Measurements from ENCODE around the gene SLC16A5.
"Not testable (repeated sequence)": the region's sequence is repeated elsewhere in the genome, so short reads cannot be mapped to it uniquely, and the experiment has no call there.

The SLC16A5 gene

DNA sequence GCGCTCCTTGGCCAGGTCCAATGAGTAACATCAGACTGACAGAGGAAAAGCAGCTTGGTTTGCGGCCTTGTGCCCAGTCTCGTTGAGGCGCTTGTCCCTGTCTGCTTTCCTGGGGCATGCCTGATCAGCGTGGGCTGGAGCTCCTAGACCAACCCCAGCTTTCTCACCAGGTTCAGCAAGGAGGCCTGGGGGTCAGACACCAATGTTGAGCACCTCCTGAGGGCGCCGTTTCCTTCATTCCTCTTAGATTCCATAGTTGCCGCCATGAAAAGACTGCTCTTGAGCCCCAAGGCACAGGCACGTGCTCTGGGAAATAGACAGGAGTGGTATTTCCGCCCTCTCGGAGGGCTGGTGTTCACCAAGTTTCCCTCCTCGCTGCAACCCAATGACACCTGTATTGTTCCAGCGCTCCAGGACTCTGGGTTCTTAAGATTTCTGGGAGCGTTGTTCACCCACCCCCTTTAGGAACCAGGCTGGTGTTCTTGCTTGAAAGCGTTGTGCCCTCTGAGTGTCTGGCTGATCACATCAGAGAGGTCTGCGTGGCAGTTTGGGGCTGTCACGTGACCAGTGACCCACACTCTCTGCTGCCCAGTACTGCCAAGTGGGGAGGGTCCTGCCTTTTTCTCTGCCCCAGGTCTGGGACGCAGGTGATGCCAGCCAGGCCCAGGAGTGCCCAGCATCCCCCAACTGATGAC lies 22.7 kb upstream of the SLC16A5 start:
- DNase-seq = no peak

DNA sequence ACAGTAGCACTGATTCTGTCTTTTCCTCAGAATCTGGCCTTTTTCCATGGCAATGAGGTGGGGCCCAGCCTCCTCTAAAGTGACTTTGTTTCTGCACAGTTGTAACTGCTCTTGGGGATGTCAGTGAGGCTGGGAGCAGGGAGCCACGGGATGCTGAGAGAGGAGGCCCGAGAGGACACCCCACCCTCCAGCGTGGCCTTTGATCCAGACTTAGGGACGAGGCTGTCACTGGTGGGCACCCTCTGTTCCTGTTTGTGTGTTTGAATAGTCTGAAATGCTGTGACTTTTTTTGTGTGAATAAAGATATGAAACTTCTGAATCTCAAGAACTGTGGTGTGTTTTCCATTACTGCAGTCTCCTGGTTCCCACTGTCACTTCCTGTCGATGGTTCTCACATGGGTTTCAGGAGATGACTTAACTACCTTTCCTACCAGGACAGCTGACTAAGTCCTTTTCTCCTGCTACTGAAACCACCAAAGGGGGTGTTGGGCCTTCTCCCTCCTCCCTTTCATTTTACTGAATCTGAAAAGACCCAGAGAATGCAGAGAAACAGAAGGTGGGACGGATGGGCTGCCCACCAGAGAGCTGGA lies 22.1 kb upstream of the SLC16A5 start:
- no peak for DNase-seq

DNA sequence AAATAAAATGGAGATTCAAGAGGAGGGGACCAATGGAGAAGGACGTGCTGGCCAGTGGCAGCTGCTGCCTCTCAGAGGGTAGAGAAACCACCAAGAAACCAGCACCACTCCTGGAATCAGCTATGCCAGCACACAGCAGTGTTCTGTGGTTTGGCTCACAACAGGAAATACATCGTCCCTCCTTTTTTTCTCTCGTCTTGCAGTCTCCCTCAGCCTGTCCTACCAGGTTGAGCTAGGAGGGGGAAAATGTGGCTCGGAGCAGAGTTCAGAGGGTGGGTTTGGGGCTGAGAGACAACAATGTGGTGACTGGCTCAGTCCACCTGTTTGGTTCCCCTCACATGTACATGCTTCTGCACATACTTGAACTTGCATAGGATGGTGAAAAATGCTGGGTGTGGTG lies 19.9 kb upstream of the SLC16A5 start:
- DNase-seq = no peak

DNA sequence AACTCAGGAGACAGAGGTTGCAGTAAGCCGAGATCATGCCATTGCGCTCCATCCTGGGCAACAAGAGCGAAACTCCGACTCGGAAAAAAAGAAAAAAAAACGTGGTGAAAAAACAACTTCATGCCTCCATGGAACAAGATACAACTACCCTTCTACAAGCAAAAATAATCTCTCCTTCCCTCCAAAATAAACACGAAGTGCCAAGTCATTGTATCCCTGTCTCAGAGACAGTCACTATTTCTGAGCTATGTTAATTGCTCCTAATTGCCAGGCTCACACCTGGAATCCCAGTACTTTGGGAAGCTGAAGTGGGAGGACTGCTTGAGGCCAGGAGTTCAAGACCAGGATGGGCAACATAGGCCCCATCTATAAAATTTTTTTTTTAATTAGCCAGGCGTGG lies 19.0 kb upstream of the SLC16A5 start:
- no peak for DNase-seq

DNA sequence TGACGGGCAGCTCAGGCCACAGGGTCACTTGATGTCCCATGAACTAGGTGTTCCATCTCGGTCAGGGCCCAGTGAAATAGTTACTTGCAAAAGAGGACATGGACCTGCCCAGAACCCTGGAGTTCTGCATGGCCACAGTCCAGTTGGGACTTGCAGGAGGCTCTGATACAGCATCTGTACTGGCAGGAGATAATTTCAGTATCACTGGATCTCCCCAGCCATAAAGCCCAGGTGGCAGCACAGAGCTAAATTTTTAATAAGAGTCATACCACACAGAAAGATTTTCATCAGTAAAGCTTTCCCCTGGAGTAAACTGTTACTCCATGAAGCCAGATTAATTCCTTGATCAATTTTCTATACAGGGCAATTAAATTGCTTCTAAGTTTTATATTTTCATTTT lies 18.0 kb upstream of the SLC16A5 start:
- DNase-seq = no peak

DNA sequence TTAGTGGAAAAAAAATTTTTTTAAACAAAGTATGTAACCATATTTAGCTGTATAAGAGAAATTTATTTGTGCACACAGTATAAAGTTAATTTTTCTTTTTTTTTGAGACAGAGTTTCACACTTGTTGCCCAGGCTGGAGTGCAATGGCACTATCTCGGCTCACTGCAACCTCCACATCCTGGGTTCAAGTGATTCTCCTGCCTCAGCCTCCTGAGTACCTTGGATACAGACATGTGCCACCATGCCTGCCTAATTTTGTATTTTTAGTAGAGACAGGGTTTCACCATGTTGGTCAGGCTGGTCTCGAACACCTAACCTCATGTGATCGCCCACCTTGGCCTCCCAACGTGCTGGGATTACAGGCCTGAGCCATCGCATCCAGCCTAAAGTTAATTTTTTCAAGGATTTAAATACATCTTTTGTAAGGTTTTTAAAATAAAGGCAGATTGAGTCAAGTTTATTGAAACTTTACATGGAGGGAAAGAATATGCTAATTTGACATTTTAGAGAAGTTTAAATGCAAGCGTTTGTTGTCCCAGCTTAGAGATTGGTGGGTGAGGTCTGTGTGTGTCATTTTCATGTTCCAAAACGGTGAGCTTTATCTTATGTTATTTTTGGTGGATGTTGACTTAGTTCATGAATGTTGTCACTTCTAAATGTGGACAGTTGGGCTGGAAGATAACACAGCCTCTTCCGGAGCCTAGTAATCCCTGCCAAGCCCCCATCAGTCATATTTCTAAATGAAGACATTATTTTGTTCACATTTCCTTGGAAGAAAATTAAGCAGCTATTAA lies 16.1 kb upstream of the SLC16A5 start:
- DNase-seq = not testable (repeated sequence)

DNA sequence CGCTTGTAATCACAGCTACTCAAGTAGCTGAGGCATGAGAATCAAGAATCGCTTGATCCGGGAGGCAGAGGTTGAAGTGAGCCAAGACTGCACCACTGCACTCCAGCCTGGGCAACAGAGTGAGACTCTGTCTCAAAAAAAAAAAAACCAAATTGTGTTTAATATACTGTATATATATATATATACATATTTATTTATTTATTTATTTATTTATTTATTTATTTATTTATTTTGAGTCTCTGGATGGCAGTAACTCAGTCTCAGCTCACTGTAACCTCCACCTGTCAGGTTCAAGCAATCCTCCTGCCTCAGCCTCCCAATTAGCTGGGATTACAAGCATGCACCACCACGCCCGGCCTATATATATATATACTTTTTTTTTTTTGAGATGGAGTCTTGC lies 14.8 kb upstream of the SLC16A5 start:
- DNase-seq = not testable (repeated sequence)

DNA sequence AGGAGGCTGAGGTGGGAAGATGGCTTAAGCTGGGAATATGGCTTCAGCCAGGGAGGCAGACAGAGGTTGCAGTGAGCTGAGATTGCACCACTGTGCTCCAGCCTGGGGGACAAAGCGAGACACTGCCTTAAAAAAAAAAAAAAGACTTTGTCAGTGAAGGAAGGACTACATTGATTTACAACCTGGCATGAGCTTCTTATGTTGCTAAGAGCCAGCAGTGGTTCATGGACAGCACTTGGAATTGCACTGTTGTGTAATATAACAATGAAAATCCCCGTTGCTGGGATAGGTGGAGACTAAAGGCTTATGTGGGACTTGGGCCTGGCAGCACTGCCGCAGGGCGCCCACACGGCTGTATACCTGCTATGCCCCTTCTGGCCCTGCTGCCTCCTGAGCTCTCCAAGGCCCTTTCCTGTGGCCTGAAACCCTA lies 14.1 kb upstream of the SLC16A5 start:
- no peak for DNase-seq

DNA sequence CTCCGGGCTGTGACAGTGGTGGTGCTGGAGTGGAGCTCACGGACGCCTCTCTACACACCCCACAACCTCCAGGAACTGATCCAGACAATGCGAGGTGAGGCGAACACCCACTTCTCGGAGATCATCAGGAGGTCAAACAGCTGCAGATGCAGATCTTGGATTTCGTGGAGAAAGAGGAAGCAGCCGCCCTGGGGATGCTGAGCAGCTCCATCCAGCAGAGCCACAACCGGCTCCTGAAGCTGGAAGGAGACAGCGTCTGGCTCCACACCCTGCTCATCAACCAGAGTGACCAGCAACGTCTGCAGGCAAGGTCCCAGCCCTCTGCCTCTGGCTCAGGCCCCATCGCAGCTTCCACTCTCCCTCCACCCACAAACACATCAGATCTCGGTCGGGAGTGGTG lies 13.2 kb upstream of the SLC16A5 start:
- DNase-seq = no peak

DNA sequence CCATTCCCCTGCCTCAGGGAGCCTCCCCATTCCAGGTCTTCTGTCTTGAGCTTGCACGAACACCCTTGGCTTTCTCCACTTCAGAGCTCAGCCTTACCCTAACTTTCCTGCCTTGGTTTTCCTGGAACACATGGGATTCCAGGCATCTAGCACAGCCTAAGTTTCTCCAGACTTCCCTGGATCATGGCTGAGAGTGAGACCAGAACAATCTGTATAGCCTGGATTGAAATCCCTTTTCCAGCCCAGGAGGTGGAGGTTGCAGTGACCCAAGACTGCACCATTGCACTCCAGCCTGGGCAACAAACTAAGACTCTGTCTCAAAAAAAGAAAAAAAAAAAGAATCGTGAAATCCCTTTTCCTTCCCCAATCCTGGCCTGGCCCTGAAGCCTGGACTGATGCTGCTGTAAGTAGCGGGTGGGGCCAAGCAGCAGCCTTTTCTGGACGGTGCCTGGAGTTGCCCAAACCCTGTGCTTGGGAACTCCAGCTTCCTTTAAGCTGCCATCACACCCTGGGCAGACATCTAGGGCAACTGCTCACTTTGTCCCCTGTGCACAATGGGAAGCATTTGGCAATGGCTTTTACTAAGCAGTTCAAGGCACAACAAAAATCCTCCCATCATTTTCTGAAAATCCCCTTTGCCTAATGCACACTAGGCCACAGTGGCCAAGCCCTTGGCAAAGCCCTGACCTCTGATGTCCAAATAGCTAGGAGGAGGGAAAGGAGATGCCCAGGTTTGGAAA lies 12.0 kb upstream of the SLC16A5 start:
- DNase-seq = no peak

DNA sequence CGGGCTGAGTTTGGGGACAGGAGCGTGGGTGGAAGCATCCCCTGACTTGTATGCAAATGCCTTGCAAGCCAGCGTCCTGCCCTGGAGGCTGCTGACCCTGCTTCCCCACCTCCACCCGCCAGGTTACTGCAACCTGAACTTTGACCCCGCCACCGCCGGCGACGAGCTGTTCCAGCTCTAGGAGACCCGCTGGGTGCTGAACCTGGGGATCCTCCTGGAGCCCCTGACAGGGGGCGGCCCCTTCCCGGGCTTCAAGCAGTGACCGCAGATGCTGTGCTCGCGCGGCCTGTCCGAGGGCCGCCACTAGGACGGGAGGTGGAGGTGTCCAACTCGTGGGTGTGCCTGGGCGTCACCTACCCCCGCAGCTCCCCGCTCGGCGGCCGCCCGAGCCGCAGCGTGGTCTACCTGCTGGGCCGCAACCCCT lies 10.7 kb upstream of the SLC16A5 start:
- no peak for DNase-seq

DNA sequence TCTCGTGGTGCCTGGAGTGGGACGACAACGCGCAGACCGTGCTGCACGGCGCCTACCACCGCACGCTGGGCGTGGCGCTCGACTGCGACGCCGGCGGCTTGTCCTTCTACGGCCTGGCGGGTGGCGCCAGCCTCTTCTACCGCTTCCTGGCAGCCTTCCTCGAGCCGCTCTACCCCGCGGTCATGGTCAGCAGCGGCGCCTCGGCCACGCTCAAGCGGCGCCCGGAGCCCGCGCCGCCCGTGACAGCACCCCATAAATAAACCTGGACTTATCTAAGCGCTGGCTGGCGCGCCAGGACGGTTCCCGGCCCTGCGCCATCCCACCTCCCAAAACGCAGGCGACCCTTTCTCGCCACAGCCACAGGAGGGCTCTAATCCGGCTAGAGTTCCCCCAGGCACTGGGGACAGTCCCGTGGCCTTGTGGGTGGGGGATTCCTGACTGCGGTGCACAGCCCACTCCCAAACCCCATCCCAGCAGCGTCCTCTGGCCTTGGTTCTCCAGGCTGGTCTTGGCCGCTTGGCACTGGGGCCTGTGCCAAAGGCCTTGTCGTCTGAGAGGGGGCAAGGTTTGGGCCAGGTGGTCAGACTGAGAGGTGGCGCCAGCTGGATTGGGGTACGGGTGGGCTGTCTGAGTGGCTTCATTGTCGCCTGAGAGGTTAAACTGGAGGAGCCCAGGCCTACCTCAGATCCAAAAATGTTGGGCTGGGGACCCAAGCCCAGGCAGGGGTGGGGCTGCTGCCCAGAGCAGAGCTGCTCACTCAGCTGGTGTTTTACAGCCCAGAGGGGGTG lies 10.1 kb upstream of the SLC16A5 start:
- no peak for DNase-seq

DNA sequence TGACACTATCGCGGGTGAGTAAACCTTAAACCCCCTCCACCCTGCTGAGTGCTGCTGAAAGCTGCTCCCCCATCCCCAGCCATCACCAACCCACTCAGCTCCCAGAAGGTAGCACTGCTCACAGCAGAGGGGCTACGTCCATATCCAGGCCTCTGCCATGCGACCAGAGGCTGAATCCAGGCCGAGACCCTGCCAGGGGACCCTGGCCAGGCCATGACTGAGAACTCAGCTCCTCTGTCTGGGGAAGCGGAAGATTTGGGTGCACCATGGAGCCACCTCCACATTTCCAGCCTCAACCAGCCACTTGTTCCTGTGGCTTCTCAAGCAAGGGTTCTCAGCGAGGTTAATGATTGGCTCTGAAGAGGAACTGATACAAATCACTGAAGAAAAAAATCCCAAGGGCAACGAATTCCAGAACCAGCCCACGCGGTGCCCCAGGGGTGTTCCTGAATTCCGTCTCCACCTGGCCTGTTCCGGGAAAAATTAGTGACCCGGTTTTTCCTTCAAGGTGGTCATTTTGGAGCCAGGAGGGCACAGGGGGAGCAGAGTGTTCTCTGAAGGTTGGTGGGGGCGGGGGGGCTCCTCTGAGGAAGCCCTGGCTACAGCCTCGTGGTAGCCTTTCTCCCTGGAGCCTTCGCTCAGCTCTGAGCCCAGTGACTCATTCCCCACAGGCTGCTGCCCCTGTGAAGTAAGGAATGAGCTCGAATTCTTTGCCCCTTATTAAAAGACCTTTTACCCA lies 9.3 kb upstream of the SLC16A5 start:
- DNase-seq = no peak

DNA sequence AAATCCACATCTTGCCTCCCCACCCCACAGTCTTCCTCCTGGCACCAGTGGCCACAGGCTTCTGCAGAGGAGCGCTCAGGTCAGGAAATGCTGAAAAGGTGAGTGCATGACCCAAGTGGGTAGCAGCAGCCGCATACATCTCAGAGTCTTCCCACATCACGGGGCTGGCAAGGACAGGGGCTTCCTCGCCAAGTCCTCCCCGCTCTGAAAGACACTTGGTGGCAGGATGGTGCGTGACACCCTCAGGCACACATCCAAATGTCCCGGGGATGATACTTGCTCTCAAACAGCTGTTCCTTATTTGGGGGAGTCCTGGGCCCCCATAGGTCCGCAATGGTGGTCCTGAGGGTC lies 8.8 kb upstream of the SLC16A5 start:
- no peak for DNase-seq

DNA sequence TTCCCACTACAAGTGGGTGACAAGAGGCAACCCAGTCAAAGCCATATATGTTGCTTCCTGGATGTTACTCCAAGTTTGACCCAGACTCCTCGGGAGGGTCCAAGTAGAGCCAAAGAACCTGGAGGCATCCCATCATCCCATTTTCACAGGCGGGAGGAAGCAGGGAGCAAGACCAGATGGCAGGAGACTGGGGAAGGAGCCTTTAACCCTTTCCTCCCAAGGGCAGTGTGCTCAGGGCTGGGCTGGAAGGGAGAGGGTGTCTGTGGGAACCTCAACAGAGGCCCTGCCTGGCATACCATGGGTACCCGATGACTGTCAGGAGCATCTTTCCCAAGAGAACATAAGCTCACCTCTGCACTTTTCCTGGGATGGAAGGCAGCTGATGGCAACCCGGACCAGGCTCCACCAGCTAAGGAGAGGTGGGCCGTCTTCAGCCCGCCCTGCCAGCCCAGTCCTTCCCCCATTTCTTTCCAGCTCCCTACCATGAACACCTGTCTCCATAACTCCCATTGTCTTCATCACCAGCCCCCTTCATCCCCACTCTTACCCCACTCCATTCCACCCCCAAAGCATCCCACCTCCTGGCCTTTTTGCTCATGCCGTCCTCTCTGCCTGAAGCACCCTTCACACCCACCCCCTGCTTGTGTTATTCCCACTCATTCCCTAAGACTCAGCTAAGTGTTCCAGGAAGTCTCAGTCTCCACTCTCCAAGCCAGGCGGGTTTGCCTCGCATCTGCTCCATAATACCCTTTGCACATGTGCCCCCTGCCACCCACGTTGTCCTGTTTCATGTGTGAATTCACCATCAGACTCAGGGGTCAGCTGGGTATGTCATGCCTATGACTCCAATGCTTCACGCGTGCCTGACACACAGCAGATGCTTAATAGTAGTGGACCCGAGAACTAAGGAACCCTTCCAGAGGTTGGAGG lies 5.9 kb upstream of the SLC16A5 start:
- no peak for DNase-seq

DNA sequence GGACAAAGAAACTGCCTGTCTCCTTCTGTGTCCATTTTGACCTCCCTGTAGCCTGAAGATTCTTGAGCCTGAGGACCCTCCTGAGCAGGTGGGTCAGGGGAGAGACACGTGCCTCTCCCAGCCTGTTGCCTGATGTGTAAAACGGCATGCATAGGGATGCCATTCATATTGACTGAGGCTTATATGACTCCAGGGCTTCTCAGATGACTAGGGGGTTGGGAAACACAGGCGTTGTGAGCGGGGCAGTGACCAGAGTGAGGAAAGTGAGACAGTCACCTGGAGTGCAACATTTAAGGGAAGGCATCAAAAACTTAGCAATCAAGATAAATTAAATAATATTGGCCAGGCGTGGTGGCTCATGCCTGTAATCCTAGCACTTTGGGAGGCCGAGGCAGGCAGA lies 5.1 kb upstream of the SLC16A5 start:
- no peak for DNase-seq

DNA sequence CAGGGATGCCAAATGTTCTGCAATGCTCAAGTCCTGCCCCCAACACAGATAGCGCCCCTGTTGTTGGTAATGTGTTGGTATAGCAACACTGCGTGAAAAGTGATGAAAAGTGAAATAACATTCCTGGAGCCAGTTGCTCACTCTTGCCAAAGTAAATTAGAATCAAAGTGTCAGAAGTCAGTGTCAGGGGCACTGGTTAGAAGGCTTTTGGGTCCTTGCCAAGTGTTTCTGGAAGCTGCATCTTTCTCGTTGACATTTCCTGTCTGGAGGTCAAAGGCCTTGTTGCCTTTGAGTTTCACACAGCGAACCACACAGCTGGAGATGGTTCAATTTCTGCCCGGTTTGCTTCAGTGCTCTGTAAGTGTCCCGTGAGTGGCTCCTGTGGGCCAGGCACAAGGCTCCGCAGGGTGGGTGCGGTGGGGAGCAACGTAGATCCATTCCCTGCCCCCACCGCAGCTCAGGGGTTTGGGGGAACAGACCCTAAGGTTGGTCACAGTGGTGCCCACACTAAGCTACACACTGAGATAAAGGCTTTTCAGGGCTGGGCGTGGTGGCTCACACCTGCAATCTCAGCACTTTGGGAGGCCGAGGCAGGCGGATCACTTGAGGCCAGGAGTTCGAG lies 3.6 kb upstream of the SLC16A5 start:
- no peak for DNase-seq

DNA sequence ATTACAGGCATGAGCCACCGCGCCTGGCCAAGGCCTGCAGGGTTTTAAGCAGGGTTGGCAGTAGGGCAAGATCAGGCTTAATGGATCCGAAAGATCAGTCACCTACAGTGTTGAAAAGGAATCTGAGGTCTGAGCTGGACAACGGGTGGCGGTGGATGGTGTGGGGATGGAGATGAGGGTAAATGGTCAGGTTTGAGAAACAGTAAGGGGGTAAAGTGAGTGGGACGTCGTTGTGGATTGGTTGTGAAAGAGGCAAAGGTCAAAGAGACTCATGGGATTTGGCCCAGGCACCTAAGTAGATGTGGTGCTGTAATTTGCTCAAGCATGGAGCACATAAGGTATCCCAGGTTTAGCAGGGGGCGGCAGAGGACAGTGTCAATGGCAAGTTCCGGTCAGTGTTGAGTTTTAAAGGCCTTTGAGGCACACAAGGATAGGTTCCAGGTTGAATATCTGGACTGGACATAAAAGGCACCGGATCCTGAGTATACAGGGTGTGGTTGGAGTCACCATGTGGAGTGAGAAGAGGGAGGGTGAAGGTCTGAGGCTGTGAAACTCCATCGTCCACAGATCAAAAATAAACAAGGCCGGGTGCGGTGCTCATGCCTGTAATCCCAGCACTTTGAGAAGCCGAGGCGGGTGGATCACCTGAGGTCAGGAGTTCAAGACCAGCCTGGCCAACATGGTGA lies 1.1 kb upstream of the SLC16A5 start:
- no peak for DNase-seq

DNA sequence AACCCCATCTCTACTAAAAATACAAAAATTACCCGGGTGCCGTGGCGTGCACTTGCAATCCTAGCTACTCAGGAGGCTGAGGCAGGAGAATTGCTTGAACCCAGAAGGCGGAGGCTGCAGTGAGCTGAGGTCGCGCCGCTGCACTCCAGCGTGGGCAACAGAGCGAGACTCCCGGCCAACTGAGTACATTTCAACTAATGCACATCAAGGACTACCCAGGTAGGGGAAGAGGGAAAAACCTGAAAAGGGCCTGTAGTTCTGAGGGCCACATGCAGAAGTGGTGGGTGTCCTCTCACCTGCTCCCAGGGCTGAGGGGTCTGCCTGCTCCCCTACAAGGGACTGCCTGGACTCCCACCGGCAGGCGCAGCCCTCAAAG lies 584 bp upstream of the SLC16A5 start:
- no peak for DNase-seq
